Measurements from ENCODE around the gene UBE2H.
"Not testable (repeated sequence)": the region's sequence is repeated elsewhere in the genome, so short reads cannot be mapped to it uniquely, and the experiment has no call there.

The UBE2H gene

GRCh38 chr7:129874722-129875121 lies 78.0 kb downstream of the UBE2H start:
- no peak for DNase-seq (ENCODE audit: low read depth in 1 of 2, low spot score in 1 of 2)

DNA sequence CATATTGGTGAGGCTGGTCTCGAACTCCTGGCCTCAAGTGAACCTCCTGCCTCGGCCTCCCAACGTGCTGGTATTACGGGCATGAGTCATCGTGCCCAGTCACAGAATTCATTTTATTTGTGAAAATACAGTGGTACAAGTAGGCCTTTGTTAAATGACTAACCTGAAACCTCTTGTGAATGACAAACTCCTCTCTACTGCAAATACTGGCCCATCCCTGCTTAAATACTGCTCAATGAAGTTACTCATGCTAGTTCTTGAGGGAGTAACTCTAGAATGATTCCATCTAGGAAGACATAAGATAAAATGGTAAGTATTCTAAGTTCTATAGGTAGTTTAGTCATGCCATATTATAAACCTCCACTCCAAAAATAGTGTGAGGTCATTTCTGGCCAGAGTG lies 80.7 kb downstream of the UBE2H start:
- no peak for DNase-seq (ENCODE audit: low read depth in 1 of 2, low spot score in 1 of 2)

DNA sequence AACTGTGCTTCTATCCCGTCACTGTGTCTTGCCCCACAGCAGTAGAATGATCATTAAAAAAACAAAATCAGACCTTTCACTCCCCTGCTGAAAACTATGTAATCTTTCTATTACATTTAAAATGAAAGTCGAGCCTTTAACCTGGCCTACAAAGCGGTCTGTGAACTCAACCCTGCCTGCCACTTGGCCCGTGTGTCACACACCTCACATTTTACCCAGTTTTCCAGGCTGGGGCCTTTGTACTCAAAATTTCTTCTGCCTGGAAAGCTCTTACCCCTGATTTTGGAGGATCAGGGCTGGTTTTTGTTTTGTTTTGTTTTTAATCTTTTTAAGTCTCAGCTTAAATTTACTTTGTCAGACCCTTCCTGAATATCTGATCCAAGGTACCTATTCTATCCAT lies 82.1 kb downstream of the UBE2H start:
- no peak for DNase-seq (ENCODE audit: low read depth in 1 of 2, low spot score in 1 of 2)

GRCh38 chr7:129866251-129866650 lies 86.5 kb downstream of the UBE2H start:
- no peak for DNase-seq (ENCODE audit: low read depth in 1 of 2, low spot score in 1 of 2)

GRCh38 chr7:129865925-129866201 lies 86.9 kb downstream of the UBE2H start:
- DNase-seq (ENCODE audit: low read depth in 1 of 2, low spot score in 1 of 2): no peak

DNA sequence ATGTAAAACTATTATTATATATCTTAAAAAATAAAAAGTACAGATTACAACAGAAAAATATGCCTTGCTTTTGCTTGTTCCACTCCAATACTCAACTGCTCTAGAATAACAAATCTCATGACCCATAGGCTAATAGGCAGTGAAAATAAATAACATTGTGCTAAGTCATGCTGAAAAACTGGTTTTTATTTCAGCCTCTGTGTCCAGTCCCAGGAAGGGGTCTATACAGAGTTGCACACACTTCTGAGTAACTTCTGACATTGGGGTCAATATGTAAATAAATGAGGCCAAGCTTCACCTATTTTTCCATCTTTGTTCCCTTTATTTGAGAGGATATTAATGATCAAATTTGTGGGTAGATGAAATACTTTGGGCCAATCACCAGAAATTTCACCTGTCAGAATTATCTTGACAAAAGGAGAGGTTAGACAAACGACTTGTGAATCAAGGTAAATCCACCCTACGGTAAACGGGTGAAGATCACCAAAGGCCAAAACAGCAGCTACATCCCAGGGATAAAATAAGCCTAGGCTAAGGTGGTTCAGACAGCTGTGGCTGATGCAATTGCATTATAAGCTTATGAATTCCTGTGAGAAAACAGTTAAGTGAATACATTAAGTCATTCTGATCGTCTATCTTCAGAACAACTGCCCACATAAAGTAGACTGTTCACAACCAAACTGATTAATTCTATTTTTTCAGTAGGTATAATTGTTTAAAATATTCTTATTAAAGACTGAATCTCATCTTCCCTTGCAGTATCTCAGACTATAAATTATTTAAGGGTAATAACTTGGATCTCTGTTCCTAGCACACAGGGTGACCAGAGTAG lies 87.5 kb downstream of the UBE2H start:
- no peak for DNase-seq (ENCODE audit: low read depth in 1 of 2, low spot score in 1 of 2)

DNA sequence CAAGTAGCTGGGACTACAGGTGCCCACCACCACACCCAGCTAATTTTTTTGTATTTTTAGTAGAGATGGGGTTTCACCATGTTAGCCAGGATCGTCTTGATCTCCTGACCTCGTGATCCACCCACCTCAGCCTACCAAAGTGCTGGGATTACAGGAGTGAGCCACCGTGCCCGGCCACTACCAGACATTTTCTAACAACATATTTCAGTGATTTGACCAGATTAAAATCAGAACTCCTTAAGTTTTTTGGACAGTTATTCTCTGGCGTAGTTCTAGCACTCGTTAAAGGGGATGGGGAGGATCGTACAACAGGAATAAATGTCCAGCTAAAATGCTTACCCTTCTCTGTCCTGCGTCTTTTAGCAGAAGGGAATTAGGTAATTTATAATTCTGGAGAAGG lies 88.1 kb downstream of the UBE2H start:
- DNase-seq (ENCODE audit: low read depth in 1 of 2, low spot score in 1 of 2): not testable (repeated sequence)

GRCh38 chr7:129864042-129864441 lies 88.7 kb downstream of the UBE2H start:
- no peak for DNase-seq (ENCODE audit: low read depth in 1 of 2, low spot score in 1 of 2)

- DNase-seq (ENCODE audit: low read depth in 1 of 2, low spot score in 1 of 2): no peak
Observed at GRCh38 chr7:129862682-129863081, 90.1 kb downstream of the UBE2H start.

- not testable (repeated sequence) for DNase-seq (ENCODE audit: low read depth in 1 of 2, low spot score in 1 of 2)
Observed at GRCh38 chr7:129860784-129861183, 92.0 kb downstream of the UBE2H start.

GRCh38 chr7:129859183-129859582 lies 93.6 kb downstream of the UBE2H start:
- DNase-seq (ENCODE audit: low read depth in 1 of 2, low spot score in 1 of 2): no peak

DNA sequence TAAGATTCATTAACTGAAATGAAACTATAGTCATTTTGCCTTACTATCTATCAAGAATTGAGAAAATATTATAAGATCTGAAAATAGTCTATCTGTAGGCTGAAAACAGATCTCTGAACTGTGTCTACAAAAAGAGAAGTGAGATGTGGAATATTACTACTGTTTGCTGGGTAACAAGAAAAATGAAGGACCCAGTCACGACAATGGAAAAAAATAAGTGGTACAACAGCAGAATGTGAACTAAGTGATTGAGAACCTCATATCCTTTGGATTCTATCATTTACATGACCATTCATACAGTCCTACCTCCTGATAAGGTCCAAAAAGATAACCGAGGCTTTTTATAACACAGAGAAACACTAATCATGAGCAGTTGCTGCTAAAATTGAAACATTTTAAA lies 94.3 kb downstream of the UBE2H start:
- DNase-seq (ENCODE audit: low read depth in 1 of 2, low spot score in 1 of 2): no peak

- DNase-seq (ENCODE audit: low read depth in 1 of 2, low spot score in 1 of 2): no peak
Observed at GRCh38 chr7:129857313-129857712, 95.4 kb downstream of the UBE2H start.

GRCh38 chr7:129855935-129856717 lies 96.6 kb downstream of the UBE2H start:
- no peak for DNase-seq (ENCODE audit: low read depth in 1 of 2, low spot score in 1 of 2)

DNA sequence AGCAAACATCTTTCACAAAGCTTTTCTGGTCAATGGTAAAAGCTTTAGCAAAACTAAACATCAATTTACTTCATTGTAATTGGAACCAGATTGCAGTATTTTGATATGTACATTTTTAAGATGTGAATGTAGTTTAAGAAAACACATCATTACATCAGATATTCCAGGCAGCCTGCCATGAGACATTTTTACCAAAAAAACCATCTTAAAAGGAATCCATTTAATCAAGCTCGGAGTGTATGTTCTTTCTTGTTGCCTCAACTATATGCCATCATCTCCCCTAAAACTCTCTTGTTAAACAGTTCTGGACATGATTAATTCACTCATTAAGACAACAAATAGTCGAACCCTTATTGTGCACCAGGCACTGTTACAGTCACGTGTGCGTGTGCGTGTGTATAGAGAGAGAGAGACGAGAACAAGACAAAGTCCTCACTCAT lies 97.5 kb downstream of the UBE2H start:
- DNase-seq (ENCODE audit: low read depth in 1 of 2, low spot score in 1 of 2): no peak

GRCh38 chr7:129854401-129854800 lies 98.4 kb downstream of the UBE2H start:
- no peak for DNase-seq (ENCODE audit: low read depth in 1 of 2, low spot score in 1 of 2)

DNA sequence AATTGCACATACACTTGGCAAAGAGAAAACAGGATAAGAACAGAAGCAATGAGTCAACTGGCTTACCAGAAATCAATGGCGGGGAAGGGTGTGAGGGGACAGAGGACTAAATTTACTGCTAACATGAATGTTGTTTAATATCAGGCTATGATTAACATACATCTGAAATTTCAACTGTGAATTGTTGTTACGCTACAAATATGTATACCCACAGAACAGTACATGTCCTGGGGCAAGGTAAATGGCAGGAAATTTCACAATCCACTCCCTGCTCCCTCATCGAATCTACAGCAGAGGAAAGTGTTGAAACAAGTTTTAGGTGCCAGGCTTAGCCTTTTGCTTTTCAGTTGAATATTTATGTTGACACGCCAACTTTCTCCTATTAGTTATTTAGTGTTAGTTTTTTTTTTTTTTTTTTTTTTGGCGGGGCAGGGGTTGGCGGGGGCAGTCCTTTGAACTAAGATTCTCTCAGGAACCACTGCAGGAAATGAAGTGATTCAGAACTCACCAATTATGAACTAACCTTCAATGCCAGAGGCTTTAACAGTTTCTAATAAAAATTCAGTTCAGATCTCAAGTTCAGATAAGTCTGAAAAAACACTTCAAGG lies 99.0 kb downstream of the UBE2H start:
- no peak for DNase-seq (ENCODE audit: low read depth in 1 of 2, low spot score in 1 of 2)

- DNase-seq (ENCODE audit: low read depth in 1 of 2, low spot score in 1 of 2): no peak
Observed at GRCh38 chr7:129851809-129852208, 101.0 kb downstream of the UBE2H start.

DNA sequence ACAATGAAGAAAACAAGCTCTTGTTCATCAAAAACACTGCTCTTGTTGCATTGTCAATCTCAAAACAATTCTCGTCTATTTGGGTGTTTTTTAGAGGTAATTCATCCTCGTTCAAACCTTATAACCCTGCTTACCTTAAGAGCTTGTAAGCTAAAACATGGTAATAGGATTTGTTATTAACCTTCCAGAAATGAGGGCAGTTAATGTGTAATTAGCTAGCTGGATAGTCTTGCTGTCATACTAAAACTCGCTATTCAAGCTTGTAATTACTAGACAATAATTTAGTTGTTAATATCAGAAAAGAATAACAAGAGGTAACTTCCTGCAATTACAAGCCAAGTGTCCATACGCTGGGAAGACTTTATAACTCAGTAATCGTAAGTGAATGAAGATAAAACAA lies 101.6 kb downstream of the UBE2H start:
- DNase-seq (ENCODE audit: low read depth in 1 of 2, low spot score in 1 of 2): no peak

GRCh38 chr7:129848436-129848835 lies 104.3 kb downstream of the UBE2H start:
- no peak for DNase-seq (ENCODE audit: low read depth in 1 of 2, low spot score in 1 of 2)

- no peak for DNase-seq (ENCODE audit: low read depth in 1 of 2, low spot score in 1 of 2)
Observed at GRCh38 chr7:129845972-129846327, 106.8 kb downstream of the UBE2H start.
